GM23248 (cell line): ENCODE data around the gene TIAL1.
"Not testable (repeated sequence)": the region's sequence is repeated elsewhere in the genome, so short reads cannot be mapped to it uniquely, and the experiment has no call there.

Source experiments
- EZH2 ChIP-seq: fragments of 200-600 bp; sonication (generic); IDR thresholded peaks from 2 replicates; pipeline ENCODE4 v1.6.1; 2018; ENCODE audit warnings: antibody characterized with exemption, mild to moderate bottlenecking; ENCODE audit not compliant: insufficient read depth, poor library complexity, severe bottlenecking
- EZH2phosphoT487 ChIP-seq: fragments of 200-600 bp; sonication (generic); IDR thresholded peaks from 2 replicates; pipeline ENCODE4 v1.6.1; 2018; ENCODE audit warnings: antibody characterized with exemption, moderate library complexity, mild to moderate bottlenecking, low read depth; ENCODE audit not compliant: insufficient read depth

DNA sequence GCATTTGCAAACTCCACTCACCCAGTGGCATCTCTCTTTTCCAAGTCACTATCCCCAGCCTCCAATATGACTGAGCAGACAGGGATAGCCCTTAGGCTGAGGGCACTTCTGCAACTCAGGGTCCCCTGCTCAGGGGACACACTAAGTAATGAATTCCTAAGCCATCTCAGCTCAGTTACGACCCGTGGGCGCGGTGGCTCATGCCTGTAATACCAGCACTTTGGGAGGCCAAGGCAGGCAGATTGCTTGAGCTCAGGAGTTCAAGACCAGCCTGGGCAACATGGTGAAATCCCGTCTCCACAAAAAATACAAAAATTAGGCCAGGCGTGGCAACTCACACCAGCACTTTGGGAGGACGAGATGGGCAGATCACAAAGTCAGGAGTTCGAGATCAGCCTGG lies 64.5 kb downstream of the TIAL1 start:
- TF ChIP-seq EZH2, EZH2phosphoT487: not testable (repeated sequence)
